ENCODE data around the gene HS3ST1.

Gene HS3ST1

GRCh38 chr4:11428231-11428898, at the start of gene HS3ST1:
Gene HS3ST1, minus strand, starts transcription at chr4:11428894. Its CDS starts 28,889 bp downstream, at chr4:11400005.
- DNase-seq, result no peak

- DNase-seq, result no peak
Measured at GRCh38 chr4:11475871-11476270, 47.2 kb upstream of the HS3ST1 start.

- no peak for DNase-seq
Measured at GRCh38 chr4:11474146-11474545, 45.5 kb upstream of the HS3ST1 start.

GRCh38 chr4:11472535-11472934, 43.8 kb upstream of the HS3ST1 start:
- DNase-seq, result no peak

- DNase-seq, result no peak
Measured at GRCh38 chr4:11471618-11472017, 42.9 kb upstream of the HS3ST1 start.

- DNase-seq, result no peak
Measured at GRCh38 chr4:11471046-11471441, 42.4 kb upstream of the HS3ST1 start.

GRCh38 chr4:11470438-11471045, 41.8 kb upstream of the HS3ST1 start:
- DNase-seq, result no peak

GRCh38 chr4:11469650-11470437, 41.1 kb upstream of the HS3ST1 start:
- DNase-seq, result no peak

- no peak for DNase-seq
Measured at GRCh38 chr4:11468901-11469300, 40.2 kb upstream of the HS3ST1 start.

- no peak for DNase-seq
Measured at GRCh38 chr4:11467931-11468330, 39.2 kb upstream of the HS3ST1 start.

- no peak for DNase-seq
Measured at GRCh38 chr4:11463707-11464106, 35.0 kb upstream of the HS3ST1 start.

- no peak for DNase-seq
Measured at GRCh38 chr4:11456401-11456800, 27.7 kb upstream of the HS3ST1 start.

GRCh38 chr4:11455201-11455835, 26.6 kb upstream of the HS3ST1 start:
- DNase-seq, result no peak

GRCh38 chr4:11451716-11452115, 23.0 kb upstream of the HS3ST1 start:
- DNase-seq, result no peak

- DNase-seq, result no peak
Measured at GRCh38 chr4:11446155-11446811, 17.6 kb upstream of the HS3ST1 start.

- no peak for DNase-seq
Measured at GRCh38 chr4:11441194-11441556, 12.5 kb upstream of the HS3ST1 start.

- no peak for DNase-seq
Measured at GRCh38 chr4:11440481-11441193, 11.9 kb upstream of the HS3ST1 start.

- DNase-seq, result no peak
Measured at GRCh38 chr4:11439836-11440235, 11.1 kb upstream of the HS3ST1 start.

GRCh38 chr4:11438647-11439046, 10.0 kb upstream of the HS3ST1 start:
- no peak for DNase-seq

GRCh38 chr4:11436673-11437072, 8.0 kb upstream of the HS3ST1 start:
- no peak for DNase-seq

GRCh38 chr4:11436084-11436483, 7.4 kb upstream of the HS3ST1 start:
- no peak for DNase-seq

- DNase-seq, result no peak
Measured at GRCh38 chr4:11435557-11435956, 6.9 kb upstream of the HS3ST1 start.

All from SHP77 treated with DMSO at 0.1 percent for 48 hours (cell line).